BE2C (cell line): ENCODE data around the gene GSTM3.

Experiments used
- DNase-seq: peaks from one replicate; pipeline ENCODE4 v3.0.0-alpha.2; 2020
- H3K27me3 ChIP-seq: fragments of 250-450 bp; sonication (Bioruptor Pico); 2 replicates; pipeline ENCODE4 v1.5.1; 2020; ENCODE audit warnings: mild to moderate bottlenecking
- H3K36me3 ChIP-seq: fragments of 250-450 bp; sonication (Bioruptor Pico); 2 replicates; pipeline ENCODE4 v1.5.1; 2020; ENCODE audit warnings: mild to moderate bottlenecking
- H3K4me1 ChIP-seq: fragments of 250-450 bp; sonication (Bioruptor Pico); 2 replicates; pipeline ENCODE4 v1.5.1; 2020
- H3K4me3 ChIP-seq: 2 replicates; pipeline ENCODE4 v1.5.1; 2011; ENCODE audit warnings: low read depth, low read length
- H3K9me3 ChIP-seq: fragments of 250-450 bp; sonication (Bioruptor Pico); 2 replicates; pipeline ENCODE4 v1.5.1; 2020
- TF ChIP-seq, protein P1 (sequence below): IDR thresholded peaks from 2 replicates; pipeline ENCODE4 v1.5.1; 2012; ENCODE audit warnings: mild to moderate bottlenecking, low read depth, low read length

The GSTM3 gene

DNA sequence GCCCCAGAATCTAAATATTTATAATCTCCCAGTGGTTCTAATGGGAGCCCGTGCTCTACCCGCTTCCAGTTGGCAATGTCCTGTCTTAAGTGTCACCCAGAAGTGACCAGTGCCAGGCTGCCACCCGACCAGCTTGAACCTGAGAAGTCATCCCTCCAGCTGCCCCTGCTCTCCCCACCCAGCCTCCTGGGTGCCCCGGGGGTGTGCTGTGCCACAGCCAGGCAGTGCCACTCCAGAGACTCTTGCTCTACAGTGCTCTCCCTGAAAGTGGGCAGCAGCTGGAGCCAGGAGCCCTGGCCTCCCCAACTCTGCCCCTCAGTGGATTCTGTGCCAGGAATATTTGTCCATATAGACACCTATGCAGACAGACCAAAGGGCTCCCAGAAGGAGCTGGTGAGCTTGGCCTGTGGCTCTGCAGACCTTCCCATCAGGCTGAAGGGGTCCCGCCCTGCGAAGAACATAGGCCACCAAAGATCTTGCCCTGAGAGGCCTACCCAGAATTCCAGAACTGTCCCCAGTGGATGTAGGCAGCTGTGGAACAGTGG, 31.9 kb upstream of the GSTM3 start:
- TF ChIP-seq, protein P1, sequence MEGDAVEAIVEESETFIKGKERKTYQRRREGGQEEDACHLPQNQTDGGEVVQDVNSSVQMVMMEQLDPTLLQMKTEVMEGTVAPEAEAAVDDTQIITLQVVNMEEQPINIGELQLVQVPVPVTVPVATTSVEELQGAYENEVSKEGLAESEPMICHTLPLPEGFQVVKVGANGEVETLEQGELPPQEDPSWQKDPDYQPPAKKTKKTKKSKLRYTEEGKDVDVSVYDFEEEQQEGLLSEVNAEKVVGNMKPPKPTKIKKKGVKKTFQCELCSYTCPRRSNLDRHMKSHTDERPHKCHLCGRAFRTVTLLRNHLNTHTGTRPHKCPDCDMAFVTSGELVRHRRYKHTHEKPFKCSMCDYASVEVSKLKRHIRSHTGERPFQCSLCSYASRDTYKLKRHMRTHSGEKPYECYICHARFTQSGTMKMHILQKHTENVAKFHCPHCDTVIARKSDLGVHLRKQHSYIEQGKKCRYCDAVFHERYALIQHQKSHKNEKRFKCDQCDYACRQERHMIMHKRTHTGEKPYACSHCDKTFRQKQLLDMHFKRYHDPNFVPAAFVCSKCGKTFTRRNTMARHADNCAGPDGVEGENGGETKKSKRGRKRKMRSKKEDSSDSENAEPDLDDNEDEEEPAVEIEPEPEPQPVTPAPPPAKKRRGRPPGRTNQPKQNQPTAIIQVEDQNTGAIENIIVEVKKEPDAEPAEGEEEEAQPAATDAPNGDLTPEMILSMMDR = no peak
- DNase-seq = no peak
- H3K4me1 ChIP-seq = peaks cover 6% of the 10 kb centered on the region

DNA sequence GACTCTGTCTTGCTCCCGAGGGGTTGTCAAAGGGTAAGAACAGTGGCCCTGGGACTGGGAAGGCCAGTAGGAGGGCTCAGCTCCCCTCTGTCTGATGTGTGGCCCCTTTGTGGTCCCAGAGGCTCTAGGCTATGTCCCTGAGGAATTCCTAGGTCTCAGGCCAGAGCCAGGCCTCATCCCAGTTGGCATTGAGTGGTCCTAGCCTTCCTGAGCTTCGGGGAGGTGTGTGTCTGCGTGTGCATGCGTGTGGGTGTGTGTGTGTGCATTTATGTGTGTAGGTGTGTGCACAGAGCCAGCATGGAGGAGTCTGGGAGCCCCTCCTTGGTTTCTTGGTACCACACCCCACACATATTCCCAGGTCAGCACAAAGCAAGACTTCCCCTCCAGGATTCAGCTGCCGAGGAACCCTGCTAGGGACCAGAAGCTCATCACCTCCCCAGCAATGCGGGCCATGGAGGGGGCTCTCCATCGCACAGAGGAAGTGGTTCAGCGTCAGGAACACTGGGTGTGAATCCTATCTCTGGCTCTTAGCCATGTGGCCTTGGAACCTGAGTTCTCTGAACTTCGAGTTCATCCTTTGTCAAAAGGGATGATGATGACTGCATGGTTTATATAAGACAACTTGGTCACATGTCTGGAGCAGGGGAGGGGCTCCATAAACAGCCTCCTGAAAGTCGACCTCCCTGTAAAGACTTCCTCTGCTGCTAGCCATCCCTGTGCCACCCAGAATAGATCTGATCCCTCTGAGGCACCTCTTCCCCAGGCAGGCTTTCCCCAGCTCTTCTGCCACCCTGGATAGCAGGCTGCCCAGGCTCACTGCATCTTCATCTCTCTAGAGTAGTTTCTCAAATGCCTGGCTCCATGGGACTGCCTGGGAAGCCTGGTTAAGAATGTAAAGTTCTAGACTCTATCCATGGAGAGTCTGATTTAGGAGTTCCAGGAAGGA, 31.1 kb upstream of the GSTM3 start:
- no peak overlapping the region for H3K4me3 ChIP-seq
- no peak for DNase-seq
- H3K36me3 ChIP-seq = no peaks in the 10 kb centered on the region
- TF ChIP-seq, protein P1 = no peak
- H3K4me1 ChIP-seq = peaks cover 6% of the 10 kb centered on the region
- no peaks in the 10 kb centered on the region for H3K9me3 ChIP-seq
- no peaks in the 10 kb centered on the region for H3K27me3 ChIP-seq

More for the DNA sequence above, 31.9 kb upstream of the GSTM3 start:
- Histone ChIP-seq H3K4me3 (no peak overlapping the region), H3K9me3 (no peaks in the 10 kb centered on the region), H3K36me3 (no peaks in the 10 kb centered on the region), H3K27me3 (no peaks in the 10 kb centered on the region)

DNA sequence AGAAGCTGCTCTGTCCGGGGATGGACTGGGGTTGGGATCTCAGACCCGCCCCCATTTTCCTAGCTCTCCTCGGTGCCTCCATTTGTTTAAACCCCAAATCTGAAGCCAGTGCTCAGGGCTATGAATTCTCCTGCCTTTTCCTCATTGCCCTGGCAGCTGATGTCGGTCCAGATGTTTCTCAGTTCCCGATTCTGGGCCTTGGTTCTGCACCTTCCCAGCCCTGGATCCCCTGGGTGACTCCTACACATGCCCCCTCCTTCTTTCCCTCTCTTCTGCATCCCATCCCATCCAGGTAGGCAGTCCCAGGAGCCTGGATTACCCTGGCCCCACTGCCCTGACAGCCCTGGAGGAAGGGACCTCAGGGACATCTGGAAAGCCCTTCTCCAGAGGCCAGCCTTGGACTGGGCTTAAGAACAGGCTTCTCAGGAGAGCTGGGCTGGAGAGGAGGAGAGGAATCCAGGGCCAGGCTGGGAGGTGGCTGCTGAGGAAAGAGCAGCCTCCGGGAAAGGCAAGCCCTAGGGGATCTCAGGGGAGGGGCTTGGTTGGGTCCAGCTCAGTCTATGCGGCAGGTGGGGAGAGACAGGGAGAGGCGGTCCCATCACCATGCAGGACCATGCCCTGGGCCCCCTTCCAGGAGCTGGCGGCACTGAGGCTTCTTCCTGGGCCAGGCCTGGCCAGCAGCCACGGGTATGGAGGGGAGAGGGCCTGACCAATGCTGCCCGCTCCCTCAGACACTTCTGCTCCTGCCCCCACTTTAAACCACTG, 29.7 kb upstream of the GSTM3 start:
- H3K9me3 ChIP-seq = no peaks in the 10 kb centered on the region
- TF ChIP-seq, protein P1 = no peak
- peak; percentile 13 for DNase-seq
- no peak overlapping the region for H3K4me3 ChIP-seq
- H3K27me3 ChIP-seq = no peaks in the 10 kb centered on the region
- H3K36me3 ChIP-seq = no peaks in the 10 kb centered on the region
- peaks cover 6% of the 10 kb centered on the region for H3K4me1 ChIP-seq

DNA sequence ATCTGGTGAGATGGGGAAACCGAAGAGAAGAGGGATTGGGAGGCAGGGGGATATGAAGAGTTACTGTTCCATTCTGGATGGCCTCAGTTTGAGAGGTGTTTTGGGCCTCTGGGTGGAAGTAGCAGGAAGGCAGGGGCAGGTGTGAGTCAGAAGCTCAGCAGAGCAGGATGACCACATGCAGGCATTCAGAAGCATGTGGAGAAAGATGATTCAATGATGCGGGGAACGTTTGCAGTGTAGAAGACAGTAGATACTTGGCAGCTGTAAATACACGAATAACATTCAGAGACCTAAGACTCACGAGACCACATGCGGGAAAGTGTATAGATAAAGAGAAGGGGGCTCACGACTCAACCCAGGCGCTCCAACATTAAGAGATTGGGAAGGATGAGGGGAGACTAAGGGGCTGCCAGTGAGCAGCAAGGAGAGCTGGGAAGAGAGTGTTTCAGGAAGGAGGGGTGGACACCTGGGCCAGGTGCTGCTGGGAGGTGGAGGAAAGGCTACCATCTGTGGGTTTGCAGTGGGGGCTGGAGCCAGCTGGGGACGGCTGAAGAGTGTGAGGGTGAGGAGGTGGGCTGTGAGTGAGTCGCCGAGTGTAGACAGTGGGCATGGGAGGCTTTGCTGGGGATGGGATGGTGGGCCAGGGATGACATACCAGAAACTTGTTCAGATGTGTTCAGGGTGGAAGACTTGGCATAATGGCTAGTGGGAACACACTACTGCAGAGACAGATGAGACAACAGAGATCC, 28.7 kb upstream of the GSTM3 start:
- Histone ChIP-seq H3K9me3 (no peaks in the 10 kb centered on the region), H3K27me3 (no peaks in the 10 kb centered on the region), H3K4me1 (peaks cover 6% of the 10 kb centered on the region), H3K4me3 (no peak overlapping the region), H3K36me3 (no peaks in the 10 kb centered on the region)
- DNase-seq = no peak
- TF ChIP-seq, protein P1 = no peak

DNA sequence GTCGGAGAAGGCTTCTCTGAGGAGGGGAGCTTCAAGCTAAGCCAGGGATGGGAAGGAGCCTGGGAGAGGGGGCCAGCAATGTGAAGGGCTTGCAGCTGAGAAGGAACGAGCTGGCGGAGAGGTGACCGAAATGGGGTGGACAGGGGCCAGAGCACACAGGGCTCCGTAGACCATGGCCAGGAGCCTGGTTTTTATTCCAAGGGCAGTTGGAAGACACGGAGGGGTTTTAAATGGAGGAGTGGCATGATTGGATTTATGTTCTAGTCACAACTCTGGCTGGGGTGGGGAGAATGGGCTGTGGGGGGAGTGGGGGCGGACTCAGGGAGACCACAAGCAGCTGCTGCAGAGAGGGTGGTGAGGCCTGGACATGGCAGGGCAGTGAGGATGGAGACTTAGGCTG, 28.0 kb upstream of the GSTM3 start:
- TF ChIP-seq, protein P1 = no peak
- peak; percentile 3 for DNase-seq
- H3K4me1 ChIP-seq = peaks cover 4% of the 10 kb centered on the region
- no peaks in the 10 kb centered on the region for H3K9me3 ChIP-seq
- H3K36me3 ChIP-seq = no peaks in the 10 kb centered on the region
- H3K4me3 ChIP-seq = no peak overlapping the region
- no peaks in the 10 kb centered on the region for H3K27me3 ChIP-seq
